ENCODE results near the gene RNF183. TPM values are rescaled to one million over a fixed set of nuclear protein-coding genes. Genes with fewer than 3 reads are reported as not detected.

RNF183 gene
- total RNA-seq, 1 donor from 2014 or later: not detected

GRCh38 chr9:113267911-113268566, 35.1 kb downstream of the RNF183 start:
- peaks cover 45% of the 10 kb centered on the region for H3K36me3 Mint-ChIP-seq (ENCODE audit: unreplicated experiment)
- DNase-seq (ENCODE audit: extremely low spot score, unreplicated experiment): no peak
- H3K4me1 Mint-ChIP-seq (ENCODE audit: unreplicated experiment): no peaks in the 10 kb centered on the region
- no peak overlapping the region for H3K4me3 Mint-ChIP-seq (ENCODE audit: unreplicated experiment)
- no peaks in the 10 kb centered on the region for H3K27me3 Mint-ChIP-seq (ENCODE audit: unreplicated experiment)
- H3K27ac Mint-ChIP-seq (ENCODE audit: unreplicated experiment): no peak overlapping the region
- no peak for TF ChIP-seq CTCF (IDR thresholded peaks at IDR 0.05)
- no peaks in the 10 kb centered on the region for H3K9me3 Mint-ChIP-seq (ENCODE audit: unreplicated experiment)

- Mint-ChIP-seq H3K27me3 (ENCODE audit: unreplicated experiment) (no peaks in the 10 kb centered on the region), H3K9me3 (ENCODE audit: unreplicated experiment) (no peaks in the 10 kb centered on the region), H3K4me3 (ENCODE audit: unreplicated experiment) (no peak overlapping the region), H3K4me1 (ENCODE audit: unreplicated experiment) (peaks cover 4% of the 10 kb centered on the region), H3K27ac (ENCODE audit: unreplicated experiment) (no peak overlapping the region), H3K36me3 (ENCODE audit: unreplicated experiment) (peaks cover 33% of the 10 kb centered on the region)
- TF ChIP-seq CTCF (IDR thresholded peaks at IDR 0.05): no peak
- no peak for DNase-seq (ENCODE audit: extremely low spot score, unreplicated experiment)
Measured at GRCh38 chr9:113266174-113266573, 37.0 kb downstream of the RNF183 start.

GRCh38 chr9:113261917-113262671, 41.1 kb downstream of the RNF183 start:
- no peak for TF ChIP-seq CTCF (IDR thresholded peaks at IDR 0.05)
- no peak overlapping the region for H3K27ac Mint-ChIP-seq (ENCODE audit: unreplicated experiment)

GRCh38 chr9:113258282-113258681, 44.9 kb downstream of the RNF183 start:
- DNase-seq (ENCODE audit: extremely low spot score, unreplicated experiment): no peak
- Mint-ChIP-seq H3K36me3 (ENCODE audit: unreplicated experiment) (peaks cover 31% of the 10 kb centered on the region), H3K9me3 (ENCODE audit: unreplicated experiment) (no peaks in the 10 kb centered on the region), H3K27me3 (ENCODE audit: unreplicated experiment) (no peaks in the 10 kb centered on the region), H3K27ac (ENCODE audit: unreplicated experiment) (no peak overlapping the region), H3K4me1 (ENCODE audit: unreplicated experiment) (peaks cover 4% of the 10 kb centered on the region), H3K4me3 (ENCODE audit: unreplicated experiment) (no peak overlapping the region)
- no peak for TF ChIP-seq CTCF (IDR thresholded peaks at IDR 0.05)

More at GRCh38 chr9:113261917-113262671, 41.1 kb downstream of the RNF183 start:
- no peak for DNase-seq (ENCODE audit: extremely low spot score, unreplicated experiment)
- Mint-ChIP-seq H3K27me3 (ENCODE audit: unreplicated experiment) (no peaks in the 10 kb centered on the region), H3K36me3 (ENCODE audit: unreplicated experiment) (peaks cover 40% of the 10 kb centered on the region), H3K9me3 (ENCODE audit: unreplicated experiment) (no peaks in the 10 kb centered on the region), H3K4me3 (ENCODE audit: unreplicated experiment) (no peak overlapping the region), H3K4me1 (ENCODE audit: unreplicated experiment) (peaks cover 4% of the 10 kb centered on the region)

GRCh38 chr9:113257863-113258262, 45.3 kb downstream of the RNF183 start:
- Mint-ChIP-seq H3K9me3 (ENCODE audit: unreplicated experiment) (no peaks in the 10 kb centered on the region), H3K36me3 (ENCODE audit: unreplicated experiment) (peaks cover 30% of the 10 kb centered on the region), H3K4me1 (ENCODE audit: unreplicated experiment) (peaks cover 4% of the 10 kb centered on the region), H3K4me3 (ENCODE audit: unreplicated experiment) (no peak overlapping the region), H3K27ac (ENCODE audit: unreplicated experiment) (no peak overlapping the region), H3K27me3 (ENCODE audit: unreplicated experiment) (no peaks in the 10 kb centered on the region)
- no peak for TF ChIP-seq CTCF (IDR thresholded peaks at IDR 0.05)
- DNase-seq (ENCODE audit: extremely low spot score, unreplicated experiment): no peak
